ENCODE results near the gene TMEM123.

TMEM123 gene

DNA sequence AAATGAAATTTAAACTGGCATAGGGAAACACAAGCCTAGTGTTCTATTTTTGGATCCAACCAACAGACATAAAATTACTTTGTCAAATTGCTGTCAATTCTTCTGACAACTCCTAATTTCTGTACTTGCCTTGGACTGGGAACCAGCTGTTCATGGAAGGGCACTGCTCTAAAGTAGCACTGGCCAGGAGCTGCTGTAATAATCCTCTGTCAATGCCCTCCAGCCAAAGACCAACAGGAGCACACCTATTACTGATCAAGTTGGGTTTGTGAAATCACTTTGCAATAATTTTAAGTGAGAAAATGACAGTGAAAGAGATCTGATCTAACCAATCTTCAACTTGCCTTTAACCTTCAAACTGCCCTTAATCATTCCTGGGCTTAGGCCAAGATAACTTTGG is 18.9 kb upstream of the TMEM123 start:
- no peak for DNase-seq

DNA sequence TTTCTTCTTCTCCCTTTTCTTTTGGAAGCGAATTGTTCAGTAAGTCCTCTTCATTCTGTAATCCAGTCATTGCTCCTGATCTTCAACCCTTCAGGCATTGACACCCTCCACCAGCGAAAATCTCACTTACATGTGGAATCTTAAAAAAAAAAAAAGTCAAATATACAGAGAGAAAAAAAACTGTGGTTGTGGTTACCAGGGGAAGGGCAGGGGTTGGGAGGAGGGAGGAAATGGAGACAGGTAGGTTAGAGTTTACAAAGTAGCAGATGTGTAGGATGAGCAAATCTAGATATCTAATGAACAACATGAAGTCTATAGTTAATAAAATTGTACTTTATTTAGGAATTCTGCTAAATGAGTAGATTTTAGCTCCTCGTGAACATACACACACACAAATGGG is 17.7 kb upstream of the TMEM123 start:
- no peak for DNase-seq

DNA sequence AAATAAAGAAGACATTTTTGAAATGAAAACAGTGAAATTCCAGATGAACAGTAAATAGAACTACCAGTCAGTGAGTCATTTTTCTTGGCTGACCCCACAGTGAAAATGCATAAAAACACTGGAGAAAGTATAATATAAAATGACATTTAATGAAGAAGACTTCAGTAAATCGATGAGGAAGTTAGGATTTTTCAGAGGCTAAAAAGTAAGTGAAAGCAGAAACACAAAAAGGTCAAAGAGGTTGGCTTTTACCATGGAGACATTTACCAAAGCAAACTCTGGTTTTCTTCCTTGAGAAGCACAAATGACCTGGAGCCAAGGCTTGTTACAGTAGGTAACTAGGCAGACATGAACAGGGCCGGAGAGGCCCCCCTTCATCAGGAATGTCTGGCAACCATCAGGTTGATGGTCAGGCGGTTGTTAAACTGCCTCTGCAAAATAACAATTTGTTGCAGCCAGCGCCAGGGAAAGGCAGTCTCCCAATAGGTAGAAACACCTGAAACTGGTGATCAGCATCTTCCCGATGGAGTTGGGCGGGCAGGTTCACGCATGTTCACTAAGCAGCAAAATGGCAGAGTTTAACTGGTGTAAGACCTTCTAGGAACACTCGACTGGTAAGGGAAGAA is 16.7 kb upstream of the TMEM123 start:
- no peak for DNase-seq

DNA sequence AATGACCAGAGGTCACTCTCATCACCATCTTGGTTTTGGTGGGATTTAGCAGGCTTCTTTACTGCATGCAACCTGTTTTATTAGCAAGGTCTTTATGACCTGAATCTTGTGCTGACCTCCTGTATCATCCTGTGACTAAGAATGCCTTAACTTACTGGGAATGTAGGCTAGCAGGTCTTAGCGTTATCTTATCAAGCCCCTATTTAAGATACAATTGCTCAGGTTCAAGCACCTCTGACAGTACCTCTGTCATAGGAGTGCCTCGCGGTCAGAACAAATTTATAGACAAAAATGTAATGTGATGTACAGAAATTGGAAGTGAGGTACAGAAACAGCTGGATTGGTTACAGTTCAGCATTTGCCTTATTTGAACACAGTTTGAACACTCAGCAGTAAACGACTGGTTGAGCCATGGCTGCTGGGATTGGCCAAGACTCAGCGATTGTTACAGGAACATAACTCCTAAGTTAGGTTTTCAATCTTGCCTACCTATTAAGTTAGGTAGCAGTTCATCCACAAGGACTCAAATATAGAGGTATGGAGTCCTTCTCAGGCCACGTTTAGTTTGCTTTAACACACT is 16.1 kb upstream of the TMEM123 start:
- DNase-seq: no peak

DNA sequence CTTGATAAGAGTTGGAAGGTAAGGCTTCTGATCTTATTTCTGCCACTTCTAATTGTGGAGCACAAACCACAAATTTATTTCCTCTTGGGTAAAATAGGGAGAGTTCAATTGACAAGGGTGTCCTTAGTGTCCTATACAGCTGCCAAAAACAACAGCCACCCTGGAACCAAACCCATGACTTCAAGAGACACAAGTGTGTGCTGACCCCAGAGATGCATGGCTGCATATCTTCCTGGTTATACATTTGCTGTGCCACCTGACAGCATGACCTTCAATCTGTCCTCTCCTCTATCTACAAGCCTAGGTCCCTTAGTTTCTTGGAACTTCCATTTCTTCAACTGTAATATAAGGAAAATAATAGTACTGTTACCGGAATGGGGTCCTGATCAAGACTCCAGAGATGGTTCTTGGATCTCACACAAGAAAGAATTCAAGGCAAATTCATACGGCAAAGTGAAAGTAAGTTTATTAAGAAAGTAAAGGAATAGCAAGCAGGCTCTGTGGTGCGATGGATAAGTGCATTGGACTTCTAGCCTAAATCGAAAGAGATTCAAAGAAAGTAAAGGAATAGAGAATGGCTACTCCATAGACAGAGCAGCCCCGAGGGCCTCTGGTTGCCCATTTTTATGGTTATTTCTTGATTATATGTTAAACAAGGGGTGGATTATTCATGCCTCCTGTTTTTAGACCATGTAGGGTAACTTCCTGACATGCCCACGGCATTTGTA is 15.5 kb upstream of the TMEM123 start:
- no peak for DNase-seq

DNA sequence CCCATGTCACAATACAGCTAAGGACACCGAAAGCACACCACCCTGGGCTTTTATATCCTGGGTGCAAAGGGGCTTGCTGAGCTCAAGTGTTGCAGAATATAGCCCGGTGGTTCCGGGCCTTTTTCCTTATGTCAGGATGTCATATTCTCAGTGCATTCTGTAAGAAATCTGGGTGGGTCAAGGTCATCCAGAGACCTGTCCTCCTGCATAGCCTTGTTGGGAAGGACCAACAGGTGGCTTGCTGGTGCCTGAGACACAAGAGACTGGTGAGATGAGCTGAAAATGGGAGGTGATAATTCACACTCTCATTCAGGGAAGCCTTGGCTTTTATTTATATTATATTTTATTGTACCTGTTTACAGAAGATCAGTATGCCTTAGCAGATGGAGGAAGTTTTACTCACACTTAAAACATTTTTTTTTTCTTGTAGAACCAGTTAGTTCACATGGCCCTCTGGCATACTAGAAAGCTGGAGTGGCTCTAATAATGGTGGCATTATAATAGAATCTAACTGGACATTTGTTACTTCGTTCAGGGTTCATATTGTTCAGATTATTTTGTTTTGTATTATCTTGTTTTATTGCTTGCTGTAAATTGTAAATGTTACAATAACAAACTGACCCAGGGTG is 14.6 kb upstream of the TMEM123 start:
- DNase-seq: no peak

DNA sequence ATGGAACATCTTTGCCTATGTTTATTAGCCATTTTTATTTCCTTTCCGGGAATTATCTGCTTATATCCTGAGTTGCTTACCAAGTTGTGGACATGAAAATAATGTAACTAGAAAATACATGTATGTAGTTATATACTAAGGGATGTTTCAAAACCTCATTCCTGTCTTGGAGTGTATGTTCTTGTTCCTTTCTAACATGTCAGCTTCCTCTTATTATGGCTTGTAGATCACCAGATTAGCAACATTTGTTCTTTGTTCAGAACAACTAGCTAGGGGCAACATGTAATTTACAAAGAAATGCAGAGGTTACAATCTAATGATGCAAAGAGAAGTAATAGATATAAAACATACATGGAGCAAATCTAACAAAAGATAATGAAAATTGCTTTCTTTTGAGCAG is 13.1 kb upstream of the TMEM123 start:
- no peak for DNase-seq

DNA sequence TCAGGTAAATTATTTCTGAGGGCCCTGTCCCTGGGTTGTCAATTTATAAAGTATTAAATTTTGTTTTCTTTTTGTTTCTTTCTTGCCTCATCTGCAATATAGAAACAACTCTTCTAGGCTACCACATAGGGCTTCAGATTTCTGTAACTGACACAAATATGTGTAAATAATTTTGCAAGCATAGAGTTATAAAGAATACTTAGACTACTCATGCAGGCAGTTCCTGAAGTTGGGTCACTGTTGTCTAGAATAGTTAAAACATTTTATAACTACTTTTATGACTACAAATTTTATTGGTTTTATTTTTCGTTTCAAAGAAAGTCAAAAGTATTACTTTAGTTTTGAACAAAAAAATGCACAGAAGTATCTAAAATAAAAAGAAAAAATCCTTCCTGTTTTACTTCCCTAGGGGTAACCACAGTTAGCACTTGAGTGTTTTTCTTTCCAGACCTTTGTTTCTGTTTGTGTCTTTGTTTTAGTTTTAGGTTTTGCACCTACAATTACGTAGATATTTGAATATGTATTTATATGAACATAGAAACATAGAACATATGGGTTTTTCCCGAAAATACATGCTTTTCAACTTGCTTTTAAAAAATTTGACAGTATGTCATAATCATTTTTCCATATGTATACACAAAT is 12.4 kb upstream of the TMEM123 start:
- DNase-seq: no peak

DNA sequence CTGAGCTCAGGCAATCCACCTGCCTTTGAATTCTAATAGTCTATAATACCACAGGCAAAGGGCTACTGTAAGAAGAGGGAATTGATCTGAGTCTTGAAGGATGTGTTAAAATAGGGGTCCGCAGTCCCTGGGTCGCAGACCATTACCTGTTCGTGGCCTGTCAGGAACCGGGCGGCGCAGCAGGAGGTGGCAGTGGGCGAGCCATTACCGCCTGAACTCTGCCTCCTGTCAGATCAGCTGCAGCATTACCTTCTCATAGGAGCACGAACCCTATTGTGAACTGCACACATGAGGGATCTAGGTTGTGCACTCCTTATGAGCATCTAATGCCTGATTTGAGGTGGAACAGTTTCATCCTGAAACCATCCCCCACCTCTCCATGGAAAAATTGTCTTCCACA is 11.5 kb upstream of the TMEM123 start:
- no peak for DNase-seq

DNA sequence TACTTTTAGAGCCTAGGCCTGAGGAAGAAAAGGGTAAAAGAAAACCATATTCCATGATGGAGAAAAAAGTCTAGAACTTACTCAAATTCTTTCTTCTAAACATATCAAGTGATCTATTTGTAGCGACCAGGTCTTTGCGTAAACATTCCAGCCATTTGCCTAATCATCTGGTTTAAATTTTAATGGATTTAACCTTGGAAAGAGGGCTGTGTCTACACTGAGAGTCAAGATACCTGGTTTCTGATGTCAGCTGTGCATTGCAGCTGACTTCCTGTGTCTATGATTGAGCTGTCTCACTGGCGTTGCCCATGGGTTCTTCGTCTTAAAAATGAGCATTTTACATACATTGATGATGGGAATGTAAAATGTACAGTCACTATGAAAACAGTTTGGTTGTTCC is 10.0 kb upstream of the TMEM123 start:
- DNase-seq: no peak

DNA sequence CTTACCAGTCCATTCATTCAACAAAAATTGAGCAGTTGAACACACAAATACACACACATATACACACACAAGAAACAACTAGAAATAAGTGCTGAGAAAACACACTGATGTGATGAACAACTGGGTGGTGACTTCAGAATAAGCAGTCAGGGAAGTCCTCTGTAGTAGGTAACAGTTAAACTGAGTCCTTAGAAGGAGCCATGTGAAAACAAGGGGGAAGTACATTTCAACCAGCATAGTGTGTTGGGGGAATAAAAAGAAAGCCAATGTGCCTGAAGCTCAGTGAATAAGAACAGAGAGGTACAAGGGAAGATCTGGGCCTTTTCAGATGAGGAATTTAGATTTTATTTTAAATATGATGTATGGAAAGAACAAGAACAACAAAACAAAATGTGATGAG is 6.8 kb upstream of the TMEM123 start:
- no peak for DNase-seq

DNA sequence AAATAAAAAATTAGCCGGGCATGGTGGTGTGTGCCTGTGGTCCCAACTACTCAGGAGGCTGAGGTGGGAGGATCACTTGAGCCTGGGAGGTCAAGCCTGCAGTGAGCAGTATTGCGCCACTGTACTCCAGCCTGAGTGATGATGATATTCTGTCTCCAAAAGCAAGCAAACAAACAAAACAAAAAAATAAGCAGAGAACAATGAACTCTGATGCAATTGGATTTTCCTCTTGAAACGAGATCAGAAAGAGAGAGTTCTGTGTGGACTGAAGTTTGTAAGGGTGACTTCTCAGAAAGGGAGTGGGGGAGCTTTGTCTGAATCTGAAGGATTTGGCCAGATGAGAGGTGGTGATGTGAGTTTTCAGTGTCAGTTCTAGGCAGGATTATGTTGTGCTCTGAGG is 6.0 kb upstream of the TMEM123 start:
- no peak for DNase-seq

DNA sequence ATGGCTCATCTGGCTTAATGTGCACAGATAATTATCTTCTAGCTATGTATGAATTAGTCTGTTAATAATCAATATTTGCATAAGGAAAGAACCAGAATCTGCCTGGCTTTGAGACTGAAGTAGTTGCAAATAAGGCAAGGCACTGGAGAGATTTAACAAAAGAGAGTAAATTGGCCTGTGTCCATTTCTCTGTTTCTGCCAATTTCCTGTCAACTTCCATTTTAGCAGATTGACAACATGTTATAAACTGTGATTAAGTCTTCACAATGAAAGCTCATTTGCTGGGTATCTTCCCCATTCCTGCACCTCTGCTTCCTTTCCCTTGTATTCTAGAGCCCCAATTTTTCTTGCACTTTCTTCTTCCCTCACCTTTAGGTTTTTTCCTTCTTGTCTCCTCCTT is 5.3 kb upstream of the TMEM123 start:
- no peak for DNase-seq

DNA sequence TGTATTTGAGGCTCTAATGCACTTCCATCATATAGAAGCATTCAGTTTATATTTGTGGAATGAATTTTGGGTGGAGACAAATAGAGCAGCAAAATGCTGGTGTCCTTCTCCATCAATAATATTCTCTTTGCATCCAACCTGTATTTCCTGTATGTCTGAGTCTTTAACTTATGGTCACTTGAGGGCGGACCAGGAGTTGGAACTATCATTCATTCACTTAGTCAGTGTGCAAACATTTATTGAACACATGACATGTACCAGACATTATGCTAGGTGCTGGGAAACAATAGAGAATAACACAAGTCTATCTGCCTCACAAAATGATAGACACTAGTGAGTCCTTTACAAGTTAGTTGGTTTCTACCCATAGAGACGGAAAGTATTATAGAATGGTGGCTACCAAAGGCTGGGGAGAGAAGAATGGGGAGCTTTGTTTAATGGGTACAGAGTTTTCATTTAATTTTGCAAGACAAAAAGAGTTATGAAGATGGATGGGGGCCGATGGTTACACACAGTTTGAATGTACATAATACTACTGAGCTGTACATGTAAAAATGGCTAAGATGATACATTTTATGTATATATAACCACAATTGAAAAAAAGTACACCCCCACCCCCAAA is 4.6 kb upstream of the TMEM123 start:
- DNase-seq: no peak

DNA sequence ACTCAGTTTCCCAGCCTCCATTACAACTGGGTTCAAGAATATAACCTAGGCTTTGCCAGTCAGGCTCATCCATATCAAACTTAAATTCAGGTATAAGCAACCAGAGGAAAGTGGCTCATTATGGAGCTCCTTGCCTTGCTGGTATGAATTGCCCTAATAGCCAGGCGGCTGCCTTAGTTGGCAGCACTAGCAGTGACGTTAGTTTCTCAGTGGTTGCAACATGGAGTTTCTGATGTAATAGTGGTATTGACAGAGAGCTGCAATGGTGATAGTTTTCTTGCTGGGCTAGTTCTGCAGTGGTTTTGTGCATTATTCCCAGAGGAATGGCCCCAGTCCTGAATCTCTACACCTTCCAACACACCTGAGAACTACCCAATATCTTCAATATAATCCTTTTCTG is 3.8 kb upstream of the TMEM123 start:
- no peak for DNase-seq

DNA sequence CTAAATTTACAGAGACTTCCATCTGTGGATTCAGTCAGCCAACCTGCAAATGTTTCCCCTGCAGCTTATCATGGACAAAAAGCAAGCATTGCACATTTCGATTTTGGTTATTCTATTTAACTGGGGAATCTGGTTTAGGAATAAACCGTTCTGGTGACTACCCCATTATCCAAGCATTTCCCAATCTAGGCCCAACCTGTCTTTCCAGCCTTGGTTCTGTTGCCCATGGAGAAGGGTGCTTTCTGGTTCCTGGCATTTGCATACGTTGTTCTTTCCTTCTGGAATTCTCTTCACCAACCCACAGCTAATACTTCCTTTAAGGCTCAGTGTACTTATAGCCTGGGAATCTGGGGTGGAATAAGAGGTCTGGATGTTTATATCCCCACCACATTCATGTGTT is 1.4 kb upstream of the TMEM123 start:
- no peak for DNase-seq

DNA sequence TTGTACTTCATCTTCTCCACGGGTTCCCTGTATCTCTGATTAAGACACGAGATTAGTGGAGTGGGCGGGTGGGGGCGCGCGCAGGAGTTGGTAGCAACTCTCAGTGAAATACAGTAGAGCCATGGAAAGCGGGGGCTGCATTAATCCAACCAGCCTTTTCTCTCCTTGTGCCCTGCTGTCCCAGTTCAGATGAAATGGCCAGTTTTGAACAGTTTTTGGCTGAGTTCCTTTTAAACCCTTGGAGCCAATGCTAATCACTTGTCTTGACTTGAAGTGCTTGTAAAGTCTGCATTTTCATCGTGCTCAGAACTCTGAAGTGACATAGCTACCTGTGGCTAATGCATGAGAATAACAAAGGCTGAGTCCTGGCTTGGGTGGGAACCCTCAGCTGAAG is 734 bp upstream of the TMEM123 start:
- DNase-seq: no peak

DNA sequence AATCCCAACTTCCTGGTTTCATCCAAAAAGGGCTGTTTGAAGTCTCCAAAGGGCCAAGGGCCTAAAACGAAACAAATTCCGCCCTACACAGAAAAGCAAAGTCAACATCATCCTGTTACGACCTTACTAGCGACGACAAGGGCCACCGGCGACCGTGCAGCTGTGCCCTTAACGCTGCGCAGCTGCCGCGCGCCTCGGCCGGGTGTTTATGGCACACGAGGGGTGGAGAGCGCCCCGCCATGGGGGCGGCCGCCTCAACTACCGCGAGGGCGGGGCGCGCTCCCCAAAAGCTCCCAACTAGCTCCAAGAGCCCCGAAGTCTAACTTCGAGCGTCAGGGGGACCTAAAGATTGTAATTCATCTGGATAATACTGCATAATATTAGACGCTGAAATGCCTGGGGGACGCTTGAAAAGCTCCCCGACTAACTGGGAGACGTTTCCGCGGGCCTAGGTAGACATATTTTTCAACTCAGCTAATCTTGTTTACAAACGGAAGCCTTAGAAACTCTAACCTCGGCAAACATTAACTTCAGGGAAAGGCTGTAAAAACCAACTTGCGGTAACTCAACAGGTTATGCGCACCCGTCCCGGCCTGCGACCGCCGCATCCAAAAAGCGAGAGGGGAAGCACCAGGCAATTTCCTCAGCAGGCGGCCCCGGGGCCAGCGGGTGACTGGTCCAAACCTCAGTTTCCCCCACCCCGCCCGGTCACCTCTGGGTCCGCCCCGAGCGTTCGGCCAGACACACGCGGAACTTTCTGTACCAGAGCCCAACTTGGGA is 694 bp downstream of the TMEM123 start:
- DNase-seq: peak; percentile 48

DNA sequence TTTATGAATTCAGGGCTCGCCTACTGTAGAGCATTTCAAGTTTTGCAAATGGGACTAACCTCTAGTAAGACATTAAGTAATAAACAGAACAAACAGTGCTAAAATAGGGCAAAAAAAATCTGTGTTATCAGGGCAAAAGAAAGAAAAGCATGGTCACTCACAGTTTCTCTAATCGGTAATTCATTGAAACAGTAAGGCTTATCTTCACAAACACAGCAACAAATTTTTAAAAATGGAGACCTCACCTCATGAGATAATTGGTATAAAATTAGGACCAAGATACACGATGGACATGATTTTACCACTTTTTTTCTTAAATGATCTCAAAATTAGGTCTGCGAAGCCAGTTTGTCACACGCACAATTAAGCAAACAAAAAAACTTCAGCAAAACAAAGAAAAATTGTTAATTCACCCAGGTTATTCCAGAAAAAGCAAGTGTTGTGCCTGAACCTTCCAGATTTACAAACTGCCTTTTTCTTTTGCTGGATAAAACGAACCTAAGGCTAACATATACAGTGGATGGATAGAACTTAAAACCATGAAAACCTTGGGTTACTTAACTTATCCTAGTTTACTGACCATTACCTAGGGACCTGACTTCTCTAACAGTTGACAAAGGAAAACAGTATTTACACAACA is 1.4 kb downstream of the TMEM123 start:
- DNase-seq: no peak

DNA sequence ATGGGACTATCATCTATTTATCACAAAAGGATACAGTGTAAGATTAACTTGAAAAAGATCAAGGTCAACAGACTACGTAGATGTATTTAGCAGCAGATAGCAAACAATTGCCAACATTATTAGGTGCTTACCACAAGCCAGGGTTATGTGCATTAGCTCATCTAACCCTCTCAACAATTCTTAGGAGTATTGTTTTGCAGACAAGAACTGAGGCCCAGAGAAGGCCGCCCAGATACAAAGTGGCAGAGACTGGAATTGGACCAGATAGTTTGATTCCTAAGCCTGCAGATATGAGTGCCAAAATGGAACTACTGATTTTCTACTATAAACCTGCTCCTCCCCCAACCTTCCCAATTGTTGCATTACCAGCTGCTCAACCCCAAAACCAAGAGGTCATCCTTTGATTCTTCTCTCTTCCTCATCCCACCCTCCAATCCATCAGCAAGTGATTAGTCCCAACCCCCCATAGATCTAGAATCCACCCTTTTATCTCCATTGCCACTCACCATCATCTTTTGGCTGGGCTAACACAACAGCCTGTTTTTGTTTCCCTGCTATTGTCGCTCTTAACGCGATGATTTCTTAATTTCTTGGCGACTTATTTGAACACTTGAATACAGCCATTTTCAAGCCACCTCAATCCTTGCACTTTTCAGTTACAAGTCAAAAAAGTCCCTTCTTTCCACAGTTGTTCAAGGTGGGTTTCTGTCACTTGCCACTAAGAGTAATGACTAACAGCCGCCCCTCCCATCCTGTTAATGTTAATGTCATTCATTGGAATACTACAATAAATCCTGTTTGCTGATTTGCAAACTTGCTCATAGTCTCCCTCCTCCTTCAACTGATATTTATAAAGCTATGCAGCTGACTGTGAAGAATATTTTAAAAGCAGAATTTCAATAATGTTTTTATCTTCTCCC is 2.7 kb downstream of the TMEM123 start:
- no peak for DNase-seq

DNA sequence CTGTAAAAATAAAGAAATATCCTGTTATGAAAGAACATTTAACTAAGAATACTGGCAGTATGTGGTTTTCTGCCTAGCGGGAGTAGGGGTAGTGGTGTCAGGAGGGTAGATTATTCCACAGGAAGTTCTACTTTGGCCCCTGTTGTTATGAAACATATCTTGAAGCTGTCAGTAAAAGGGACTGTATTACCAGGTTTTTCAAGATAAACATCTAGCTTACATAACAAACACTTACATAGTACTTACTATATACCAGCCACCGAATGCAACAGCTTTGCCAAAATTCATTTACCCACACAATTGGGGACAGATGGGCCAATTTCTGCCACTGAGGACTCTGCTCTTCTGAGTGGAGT is 3.7 kb downstream of the TMEM123 start:
- no peak for DNase-seq
